ENCODE data around the gene CPVL.

DNA sequence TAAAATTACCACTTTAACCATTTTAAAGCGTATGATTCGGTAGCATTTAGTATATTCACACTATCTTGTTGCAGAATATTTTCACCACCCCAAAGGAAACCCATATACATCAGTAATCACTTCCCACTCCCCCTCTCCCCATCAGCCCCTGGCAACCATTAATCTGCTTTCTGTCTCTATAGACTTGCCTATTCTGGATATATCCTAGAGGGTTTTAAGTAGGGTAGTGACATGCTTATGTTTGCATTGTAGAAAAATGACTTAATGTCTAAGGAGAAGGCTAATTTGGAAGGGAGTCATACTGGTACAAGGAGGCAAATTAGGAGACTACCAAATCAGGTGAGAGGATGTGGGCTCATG is 145.6 kb downstream of the CPVL start:
- TF ChIP-seq CTCF (conservative IDR thresholded peaks at IDR 0.05; ENCODE audit: low read depth, low read length) (no peak), POLR2A (IDR thresholded peaks at IDR 0.05; ENCODE audit: low read depth, low read length) (no peak), CHD1 (IDR thresholded peaks at IDR 0.05; ENCODE audit: low read depth, low read length) (no peak), MXI1 (IDR thresholded peaks at IDR 0.05; ENCODE audit: borderline replicate concordance, low read depth, low read length) (no peak), MAZ (IDR thresholded peaks at IDR 0.05; ENCODE audit: borderline replicate concordance, low read depth, low read length) (no peak), RFX5 (IDR thresholded peaks at IDR 0.05; ENCODE audit: low read depth, low read length) (no peak), CEBPB (IDR thresholded peaks at IDR 0.05; ENCODE audit: low read depth, low read length) (no peak), RAD21 (IDR thresholded peaks at IDR 0.05; ENCODE audit: low read length) (no peak), SMC3 (IDR thresholded peaks at IDR 0.05; ENCODE audit: low read depth, low read length) (no peak), MAFK (IDR thresholded peaks at IDR 0.05; ENCODE audit: low read depth, low read length) (no peak)
- TF ChIP-seq, protein P1, sequence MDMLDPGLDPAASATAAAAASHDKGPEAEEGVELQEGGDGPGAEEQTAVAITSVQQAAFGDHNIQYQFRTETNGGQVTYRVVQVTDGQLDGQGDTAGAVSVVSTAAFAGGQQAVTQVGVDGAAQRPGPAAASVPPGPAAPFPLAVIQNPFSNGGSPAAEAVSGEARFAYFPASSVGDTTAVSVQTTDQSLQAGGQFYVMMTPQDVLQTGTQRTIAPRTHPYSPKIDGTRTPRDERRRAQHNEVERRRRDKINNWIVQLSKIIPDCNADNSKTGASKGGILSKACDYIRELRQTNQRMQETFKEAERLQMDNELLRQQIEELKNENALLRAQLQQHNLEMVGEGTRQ (IDR thresholded peaks at IDR 0.05; ENCODE audit: low read depth, low read length) = no peak

All from IMR-90 (cell line).